Omental fat pad (tissue), 4 donors: Measurements from ENCODE around the gene DDX49. TPM values are rescaled to one million over a fixed set of nuclear protein-coding genes. Genes with fewer than 3 reads are reported as not detected.

Experiments
- ATAC-seq: fragments of 150-250 bp; one replicate; pipeline ENCODE4 v1.9.1; 2016; ENCODE audit warnings: mild to moderate bottlenecking, moderate library complexity; ENCODE audit not compliant: low FRiP score
- DNase-seq: peaks from one replicate; pipeline ENCODE4 v3.0.0-alpha.2; 2019; ENCODE audit warnings: low spot score
- CTCF ChIP-seq, 3 donors: fragments of 450-650 bp; IDR thresholded peaks; one replicate each; pipeline ENCODE4 v1.5.1; 2016 to 2017; ENCODE audit warnings: antibody characterized with exemption in 3 of 3, mild to moderate bottlenecking in 3 of 3, moderate library complexity in 2 of 3
- total RNA-seq, 4 donors: library from RNA; depleted of rRNA; stranded (reverse); fragments of >200 nt; gene quantifications; one replicate each; pipeline ENCODE4 v1.1.0, GENCODE V29; 2016

DDX49 gene
- 10 to 100 TPM; 29.8 to 73.9 (median 36.6) TPM for total RNA-seq

- no peak for TF ChIP-seq CTCF (IDR thresholded peaks at IDR 0.05)
- ATAC-seq = peak; percentile 99
- peak; percentile 96 for DNase-seq
Observed at GRCh38 chr19:18919086-18919899, at the start of gene DDX49, which contains the start of gene COPE. Gene DDX49 (plus strand): TSS chr19:18919715. CDS start chr19:18919742, 27 bp downstream. Gene COPE (minus strand): TSS chr19:18919387. CDS start chr19:18919348, 39 bp downstream.

- no peak for ATAC-seq
- DNase-seq = no peak
- no peak for TF ChIP-seq CTCF (IDR thresholded peaks at IDR 0.05)
Observed at GRCh38 chr19:18869781-18870530, 49.6 kb upstream of the DDX49 start.

GRCh38 chr19:18870531-18871172, 48.9 kb upstream of the DDX49 start:
- TF ChIP-seq CTCF (IDR thresholded peaks at IDR 0.05) = no peak
- ATAC-seq = no peak

DNA sequence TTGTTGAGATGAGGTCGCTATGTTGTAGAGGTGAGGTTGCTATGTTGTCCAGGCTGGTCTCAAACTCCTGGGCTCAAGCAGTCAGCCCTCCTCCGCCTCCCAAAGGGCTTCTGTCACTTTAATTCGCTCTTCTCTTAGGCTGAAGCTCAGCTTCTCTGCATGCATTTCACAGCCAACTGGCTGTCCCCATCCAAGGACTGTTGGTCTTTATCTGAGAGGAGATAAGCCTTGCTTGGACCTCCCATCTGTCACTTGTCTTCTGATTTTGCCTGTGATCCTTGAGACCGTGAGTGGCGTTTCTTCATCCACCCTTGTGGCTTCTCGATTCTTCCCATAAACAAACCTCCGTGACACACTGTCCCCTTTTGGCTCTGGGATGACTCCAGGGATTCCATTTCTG, 48.0 kb upstream of the DDX49 start:
- ATAC-seq (no peak), DNase-seq (no peak)
- TF ChIP-seq CTCF (IDR thresholded peaks at IDR 0.05) = no peak

More at GRCh38 chr19:18870531-18871172, 48.9 kb upstream of the DDX49 start:
- no peak for DNase-seq

GRCh38 chr19:18875726-18876125, 43.8 kb upstream of the DDX49 start:
- no peak for DNase-seq
- no peak for TF ChIP-seq CTCF (IDR thresholded peaks at IDR 0.05)
- ATAC-seq = no peak

GRCh38 chr19:18876865-18877264, 42.6 kb upstream of the DDX49 start:
- ATAC-seq = no peak
- TF ChIP-seq CTCF (IDR thresholded peaks at IDR 0.05) = no peak

More at GRCh38 chr19:18876865-18877264, 42.6 kb upstream of the DDX49 start:
- no peak for DNase-seq
